DMS153 treated with DMSO at 0.1 percent for 48 hours (cell line): ENCODE results near the gene PCED1B.
"Not testable (repeated sequence)": the region's sequence is repeated elsewhere in the genome, so short reads cannot be mapped to it uniquely, and the experiment has no call there.

Experiments
- DNase-seq: peaks from one replicate; lab custom pipeline; 2025; ENCODE audit not compliant: unreplicated experiment; lab: John Stamatoyannopoulos, UW

The PCED1B gene

DNA sequence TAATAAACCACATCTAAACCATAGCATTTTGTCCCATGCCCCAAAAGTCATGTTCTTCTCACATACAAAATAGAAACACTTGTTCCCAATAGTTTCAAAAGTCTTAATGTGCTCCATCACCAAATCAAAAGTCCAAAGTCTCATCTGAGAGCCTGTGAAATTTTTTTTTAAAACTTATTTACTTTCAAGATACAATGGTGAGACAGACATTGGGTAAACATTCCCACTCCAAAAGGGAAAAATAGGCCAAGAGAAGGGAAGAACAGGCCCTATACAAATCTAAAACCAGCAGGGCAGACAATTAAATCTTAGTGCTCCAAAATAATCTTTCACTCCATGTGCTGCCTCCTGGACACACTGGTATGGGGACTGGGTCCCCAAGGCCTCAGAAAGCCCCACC lies 84.7 kb downstream of the PCED1B start:
- DNase-seq = no peak

DNA sequence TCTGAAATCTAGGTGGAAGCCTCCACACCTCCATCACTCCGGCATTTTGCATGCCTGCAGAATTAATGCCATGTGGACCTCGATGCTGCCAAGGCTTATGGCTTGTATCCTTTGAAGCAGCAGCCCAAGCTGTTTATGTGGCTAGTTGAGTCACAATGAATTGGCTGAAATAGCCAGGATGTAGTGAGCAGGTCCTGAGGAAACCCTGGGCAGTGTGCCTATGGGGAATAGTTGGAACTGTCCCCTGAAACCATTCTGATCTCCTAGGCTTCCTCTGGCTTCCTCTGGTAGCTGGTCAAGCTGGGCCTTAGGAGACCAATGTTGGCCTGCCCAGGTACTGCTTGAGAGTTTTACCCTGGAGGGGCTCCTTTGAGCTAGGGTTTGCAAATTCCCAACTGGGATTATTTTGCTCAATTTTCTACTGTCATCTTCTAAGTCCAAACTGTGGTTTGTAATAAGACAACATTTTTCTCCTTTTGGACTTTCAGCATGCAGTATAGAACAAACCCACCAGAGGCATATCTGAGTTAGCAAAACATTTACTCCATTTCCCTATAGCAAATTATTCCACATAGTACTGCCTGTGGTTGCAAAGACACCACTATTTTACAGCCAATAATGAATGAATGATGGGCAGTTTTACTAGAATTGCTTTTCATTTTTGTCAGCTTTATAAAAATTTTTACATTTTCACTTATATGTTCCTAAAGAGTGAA lies 85.5 kb downstream of the PCED1B start:
- no peak for DNase-seq

DNA sequence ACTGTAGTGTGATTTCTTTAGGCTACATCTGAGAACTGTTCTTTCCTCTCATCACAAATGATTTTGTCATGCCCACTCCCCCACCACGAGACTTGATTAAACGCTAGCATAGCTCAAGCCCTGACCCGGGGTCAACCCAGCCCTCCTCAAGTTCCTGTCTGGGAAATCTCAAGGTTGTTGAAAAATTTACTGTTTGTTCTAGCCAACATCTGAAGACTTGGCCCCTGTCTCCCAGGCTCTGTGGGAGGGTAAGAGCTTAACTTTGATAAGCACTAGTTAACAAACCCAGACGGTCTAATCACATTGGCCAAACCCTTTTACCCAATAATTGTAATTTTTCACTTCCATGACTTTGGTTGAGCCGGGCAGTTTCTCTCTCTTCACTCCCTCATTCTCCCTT lies 86.5 kb downstream of the PCED1B start:
- no peak for DNase-seq

DNA sequence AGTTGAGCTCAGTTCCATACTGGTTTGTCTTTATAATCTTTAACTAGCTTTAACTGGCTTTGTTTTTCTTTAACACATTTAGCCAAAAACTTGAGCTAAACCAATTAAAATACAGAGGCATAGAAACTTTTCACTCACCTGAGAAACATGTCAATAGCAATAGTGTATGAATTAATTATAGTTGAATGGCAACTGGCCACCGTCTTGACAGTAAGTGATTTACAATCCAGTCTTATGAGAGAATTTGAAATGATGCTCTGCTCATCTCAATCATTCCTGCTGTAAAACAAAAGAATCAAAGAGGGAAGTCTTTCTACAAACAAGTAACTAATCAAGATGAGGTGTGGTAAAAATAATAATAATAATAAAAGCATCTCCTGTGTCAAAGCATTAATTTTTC lies 86.9 kb downstream of the PCED1B start:
- DNase-seq = no peak

DNA sequence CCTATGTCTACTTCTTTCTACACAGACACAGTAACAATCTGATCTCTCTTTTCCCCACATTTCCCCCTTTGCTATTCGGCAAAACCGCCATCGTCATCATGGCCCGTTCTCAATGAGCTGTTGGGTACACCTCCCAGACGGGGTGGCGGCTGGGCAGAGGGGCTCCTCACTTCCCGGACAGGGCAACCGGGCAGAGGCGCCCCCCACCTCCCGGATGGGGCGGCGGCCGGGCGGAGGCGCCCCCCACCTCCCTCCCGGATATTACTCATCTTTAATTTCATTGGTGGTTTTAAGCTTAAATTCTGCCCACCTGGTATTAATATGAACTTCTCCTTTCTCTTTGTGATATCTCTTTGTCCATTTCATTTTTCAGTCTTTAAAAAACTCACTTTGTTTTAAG lies 90.9 kb downstream of the PCED1B start:
- DNase-seq = not testable (repeated sequence)

DNA sequence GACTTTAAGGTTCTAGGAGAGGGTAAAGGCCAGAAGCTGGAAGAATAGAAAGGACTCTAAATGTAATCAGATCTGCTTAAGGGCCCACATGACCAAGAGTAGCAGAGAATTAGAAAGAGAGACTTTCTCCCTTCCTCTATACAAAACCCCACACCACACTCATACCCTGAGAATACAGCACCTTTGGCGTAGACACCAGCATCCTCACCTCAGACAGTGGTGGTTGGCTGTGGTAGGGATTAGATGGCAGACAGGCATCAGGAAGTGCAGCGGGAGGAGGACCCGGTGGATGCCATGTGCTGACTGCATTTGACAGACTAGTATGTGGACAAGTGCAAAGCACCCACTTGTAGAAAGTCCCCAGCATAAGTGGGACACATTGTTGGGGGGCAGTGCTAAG lies 98.6 kb downstream of the PCED1B start:
- no peak for DNase-seq

DNA sequence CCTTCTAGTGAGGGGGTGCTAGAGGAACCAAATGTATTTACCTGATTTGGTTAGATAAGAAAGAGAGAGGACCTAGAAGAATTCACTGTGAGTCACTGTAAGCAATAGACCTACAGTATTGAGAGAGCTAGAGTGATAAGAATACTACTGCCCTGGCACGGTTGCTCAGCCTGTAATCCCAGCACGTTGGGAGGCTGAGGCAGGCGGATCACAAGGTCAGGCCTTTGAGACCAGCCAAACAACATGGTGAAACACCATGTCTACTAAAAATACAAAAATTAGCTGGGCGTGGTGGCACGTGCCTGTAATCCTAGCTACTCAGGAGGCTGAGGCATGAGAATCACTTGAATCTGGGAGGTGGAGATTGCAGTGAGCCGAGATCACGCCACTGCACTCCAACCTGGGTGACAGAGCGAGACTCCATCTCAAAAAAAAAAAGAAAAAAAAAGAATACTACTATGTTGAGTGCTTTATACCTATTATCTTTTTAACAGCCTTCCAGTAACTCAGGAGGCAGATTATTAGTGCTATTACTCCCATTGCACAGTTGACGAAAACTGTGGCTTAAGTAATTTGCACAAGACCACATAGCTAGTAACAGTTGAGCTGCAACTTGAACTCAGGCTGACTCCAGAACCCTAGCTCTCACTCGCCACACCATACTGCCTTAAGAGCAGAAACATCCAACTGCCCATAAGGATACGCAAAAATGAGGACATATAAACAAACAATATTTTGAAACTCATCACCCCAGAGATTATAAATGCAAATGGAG lies 102.9 kb downstream of the PCED1B start:
- DNase-seq = not testable (repeated sequence)

DNA sequence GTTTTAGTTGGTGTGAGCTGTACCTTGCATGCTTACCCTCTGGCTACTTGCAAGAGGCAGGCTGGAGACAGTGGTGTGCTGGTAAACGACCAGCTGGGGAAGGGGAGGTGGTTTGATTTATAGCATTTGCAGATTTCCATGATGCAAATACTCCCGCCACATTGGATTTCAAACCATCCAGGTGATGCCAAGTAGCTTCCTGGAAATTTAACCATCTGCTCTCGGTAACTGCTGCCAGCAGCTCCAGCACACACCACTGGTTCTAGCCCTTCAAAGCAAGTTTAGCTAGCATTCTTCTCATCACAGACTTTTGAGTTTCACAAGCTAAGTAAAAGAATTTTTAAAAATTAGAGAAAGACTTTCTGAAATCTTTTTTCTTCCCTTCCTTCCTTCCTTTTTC lies 104.8 kb downstream of the PCED1B start:
- DNase-seq = no peak

DNA sequence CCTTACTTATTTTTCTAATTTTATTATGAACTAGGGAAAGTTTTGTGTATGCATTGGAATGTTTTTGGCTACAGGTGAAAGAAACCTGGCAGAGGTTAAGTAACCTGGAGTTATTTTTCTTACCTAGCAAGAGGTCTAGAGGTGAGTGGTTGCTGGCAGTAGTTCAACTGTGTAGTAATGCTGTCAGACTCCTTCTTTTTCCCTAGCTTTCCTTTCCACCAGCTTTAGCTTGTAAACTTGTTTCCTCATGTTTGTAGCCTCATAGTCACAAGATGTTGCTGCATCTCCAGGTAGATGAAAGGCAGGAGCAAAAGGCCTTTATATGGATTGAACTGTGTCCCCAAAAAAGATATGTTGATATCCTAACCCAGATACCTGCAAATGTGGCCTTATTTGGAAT lies 105.4 kb downstream of the PCED1B start:
- DNase-seq = no peak

DNA sequence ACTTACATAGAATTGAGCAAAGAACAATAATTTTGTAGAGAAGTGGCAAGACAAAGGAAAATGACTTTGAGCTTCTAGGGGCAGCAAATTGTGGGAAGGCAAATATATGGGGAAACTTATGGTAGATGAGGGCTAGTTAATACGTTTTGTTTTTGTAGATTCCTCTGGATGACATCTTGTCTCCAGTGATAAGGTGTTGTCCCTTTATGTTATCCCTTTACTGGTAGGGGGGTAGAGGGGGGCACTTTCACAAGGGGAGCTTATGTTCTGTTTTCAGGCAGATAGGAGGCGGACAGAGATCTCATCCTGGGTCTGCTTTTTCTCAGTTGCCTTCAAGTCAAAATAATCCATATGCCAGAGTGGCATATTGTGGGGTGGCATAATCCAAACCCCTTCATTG lies 106.8 kb downstream of the PCED1B start:
- no peak for DNase-seq

DNA sequence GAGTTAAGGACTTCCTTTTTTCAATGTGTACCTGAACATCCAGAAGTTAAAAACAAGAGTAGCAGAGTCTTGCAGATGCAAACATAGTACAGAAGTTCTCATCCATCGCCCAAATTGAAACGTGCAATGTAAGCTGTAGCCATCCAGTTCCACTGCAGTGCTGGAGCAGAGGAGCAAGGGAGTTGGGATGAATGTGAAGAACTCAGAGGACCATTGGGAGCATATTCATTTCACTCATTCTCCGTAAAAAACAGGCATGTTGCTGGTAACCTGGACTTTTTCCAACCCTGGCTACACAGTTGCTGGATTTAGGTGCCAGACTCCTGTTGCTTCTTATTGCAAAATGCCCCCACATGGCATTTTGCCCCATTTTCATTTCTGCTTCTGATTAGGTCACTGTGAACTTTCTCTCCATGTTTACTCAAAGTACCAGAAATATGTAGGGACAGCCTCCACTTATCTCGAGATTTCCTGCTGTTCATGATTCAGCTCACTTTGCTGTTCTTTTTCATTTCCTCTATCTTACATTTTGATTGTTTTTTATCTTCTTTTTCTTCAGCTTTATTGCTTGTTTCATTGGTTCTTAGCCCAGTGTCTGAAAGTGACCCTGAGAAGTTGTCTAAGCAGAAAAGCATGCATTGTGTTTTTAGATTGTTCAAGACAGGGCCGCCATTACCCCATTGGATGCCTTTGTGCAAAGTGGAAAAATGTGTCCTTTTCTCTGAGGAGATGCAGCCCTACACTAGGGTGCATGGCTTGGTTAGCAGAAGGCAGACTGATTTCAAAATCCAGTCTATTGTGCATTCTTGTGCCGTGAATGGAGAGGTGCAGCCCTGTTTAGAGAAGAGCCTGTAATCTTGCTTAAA lies 109.4 kb downstream of the PCED1B start:
- DNase-seq = no peak

DNA sequence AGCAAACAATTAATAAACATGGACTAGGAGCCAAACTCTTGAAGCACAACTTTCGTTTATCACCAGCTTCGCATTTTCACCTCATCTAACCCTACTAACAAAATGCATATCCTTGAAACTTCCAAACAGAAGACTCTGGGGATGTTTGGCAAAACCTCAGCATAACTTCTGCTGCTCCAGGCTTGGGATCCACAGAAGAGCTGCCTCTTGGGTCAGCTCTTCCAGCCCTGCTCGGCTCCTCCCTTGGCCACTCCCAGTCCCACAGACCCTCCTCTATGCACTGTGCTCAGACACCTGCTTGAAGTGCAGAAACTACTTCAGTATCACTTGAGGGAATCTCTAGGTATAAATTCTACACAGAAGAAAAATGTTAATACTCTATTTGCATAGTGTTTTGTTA lies 110.3 kb downstream of the PCED1B start:
- DNase-seq = no peak

DNA sequence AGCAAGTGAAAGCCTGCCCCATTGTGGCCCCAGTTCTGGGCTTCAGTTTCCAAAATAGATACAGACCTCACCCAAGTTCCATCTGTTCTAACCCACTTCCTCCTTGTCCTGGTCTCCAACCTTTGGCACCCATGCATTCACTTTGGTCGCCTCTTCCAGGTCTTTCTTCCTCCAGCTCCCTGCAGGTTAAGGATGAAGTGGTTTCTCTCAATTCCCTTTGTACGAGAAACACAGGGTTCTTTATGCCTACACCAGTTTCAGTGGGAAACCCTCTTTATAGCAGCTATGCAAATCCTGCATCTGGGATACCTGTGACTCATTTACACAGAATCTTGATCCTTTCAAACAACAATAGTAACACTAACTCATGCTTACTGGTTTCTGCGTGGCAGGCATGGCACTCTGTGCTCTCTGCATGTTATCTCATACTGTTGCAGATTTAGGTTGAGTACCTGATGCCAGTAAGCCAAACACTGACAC lies 110.9 kb downstream of the PCED1B start:
- no peak for DNase-seq

DNA sequence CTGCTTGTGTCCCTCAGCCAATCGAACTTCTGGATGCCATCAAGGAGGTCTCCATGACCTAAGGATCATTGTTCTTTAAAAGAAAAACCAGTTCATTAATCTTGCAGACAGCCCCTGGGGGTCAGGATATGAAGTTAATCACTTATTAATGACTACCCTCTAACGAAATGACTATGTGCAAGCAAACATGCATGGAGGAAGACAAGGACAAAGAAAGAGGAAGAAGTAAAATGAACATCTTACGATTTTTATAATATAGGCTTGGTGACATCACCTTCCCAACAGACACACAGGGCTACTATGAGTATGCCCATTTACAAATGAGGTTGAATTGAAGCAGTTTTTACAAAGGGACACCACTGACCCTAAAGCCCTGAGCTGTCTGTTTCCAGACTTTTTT lies 111.5 kb downstream of the PCED1B start:
- DNase-seq = no peak

DNA sequence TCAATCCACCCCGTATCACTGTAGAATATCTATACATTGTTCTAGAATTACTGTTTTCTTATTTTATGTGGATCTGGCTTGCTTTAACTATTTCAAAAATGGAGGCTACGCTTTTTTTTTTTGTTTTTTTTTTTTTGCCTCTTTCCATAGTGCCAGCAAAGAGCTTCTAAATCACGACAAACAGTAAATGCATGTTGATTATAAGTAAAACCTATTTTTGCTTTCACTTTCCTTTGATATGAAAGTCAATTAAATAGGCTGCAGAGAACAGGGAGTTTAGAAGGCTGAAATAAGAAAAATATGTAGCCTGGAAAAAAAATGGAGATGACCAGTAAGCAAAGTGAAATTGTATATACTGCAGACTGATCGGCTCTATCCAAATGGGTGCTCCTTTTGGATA lies 112.6 kb downstream of the PCED1B start:
- DNase-seq = no peak

DNA sequence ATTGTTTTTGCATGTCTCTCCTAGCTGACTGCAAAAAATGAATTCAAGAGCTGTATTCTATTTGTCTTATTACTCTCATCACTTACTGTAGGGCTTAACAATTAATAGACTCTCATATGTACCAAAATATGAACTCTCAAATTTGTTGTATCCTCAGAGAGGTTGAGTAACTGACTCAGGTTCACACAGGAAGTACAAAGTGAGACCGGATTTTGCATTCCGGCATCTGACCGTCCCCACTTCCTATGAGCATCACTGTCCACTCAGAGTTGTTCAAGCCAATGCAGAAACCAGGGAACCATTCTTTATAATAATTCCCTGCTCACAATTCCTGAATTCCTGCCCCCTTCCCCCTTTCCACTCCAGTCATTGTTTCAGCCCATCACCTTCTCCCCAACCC lies 113.6 kb downstream of the PCED1B start:
- no peak for DNase-seq

DNA sequence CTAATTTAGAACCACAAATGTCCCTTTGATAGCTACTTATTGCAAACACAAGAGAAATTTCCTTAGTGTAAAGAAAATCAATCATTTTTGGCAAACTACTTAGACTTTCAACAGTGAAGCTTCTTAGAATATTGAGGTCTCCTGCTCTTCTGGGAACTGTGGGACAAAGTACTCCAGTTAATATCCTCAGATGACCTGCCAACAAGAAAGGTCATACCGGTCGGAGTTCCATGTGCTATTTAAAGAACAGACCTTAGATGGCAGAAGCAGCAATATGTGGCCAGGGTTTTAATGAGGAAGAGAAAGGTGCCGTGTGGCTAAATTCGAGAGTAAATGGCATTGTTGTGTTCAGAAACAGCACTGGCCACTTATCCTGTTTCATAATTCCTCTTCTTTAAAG lies 115.1 kb downstream of the PCED1B start:
- DNase-seq = no peak

DNA sequence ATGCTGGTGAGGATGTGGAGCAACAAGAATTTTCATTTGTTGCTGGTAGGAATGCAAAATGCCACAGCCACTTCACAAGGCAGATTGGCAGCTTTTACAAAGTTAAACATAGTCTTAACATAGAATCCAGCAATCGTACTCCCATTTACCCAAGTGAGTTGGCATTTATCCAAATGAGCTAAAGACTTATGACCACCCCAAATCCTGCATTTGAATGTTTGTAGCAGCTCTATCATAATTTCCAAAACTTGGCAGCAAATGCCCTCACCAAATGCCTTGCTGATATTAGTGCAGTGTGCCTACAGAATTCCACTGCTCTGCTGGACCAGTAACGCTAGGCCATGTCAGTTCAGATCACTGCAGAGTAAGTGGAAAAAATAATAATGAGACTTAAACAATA lies 121.0 kb downstream of the PCED1B start:
- no peak for DNase-seq

DNA sequence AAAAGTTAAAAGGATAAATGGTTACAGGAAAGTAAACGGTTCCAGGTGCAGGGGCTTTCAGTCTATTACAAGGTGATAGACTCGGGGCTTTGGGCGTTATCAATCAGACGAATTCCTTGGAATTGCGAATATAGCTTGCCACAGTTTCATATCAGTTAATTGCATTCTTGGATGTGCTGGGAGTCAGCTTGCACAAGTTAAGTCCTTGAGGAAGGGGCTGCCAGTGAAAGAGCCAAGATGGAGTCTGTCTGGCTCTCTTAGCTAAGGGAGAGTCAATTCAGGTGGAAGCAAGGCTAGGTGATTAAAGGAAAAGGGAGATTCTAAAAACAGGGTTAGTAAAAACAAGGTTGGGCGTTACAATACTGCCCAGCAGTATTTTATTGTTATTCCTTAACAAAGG lies 121.8 kb downstream of the PCED1B start:
- DNase-seq = not testable (repeated sequence)

DNA sequence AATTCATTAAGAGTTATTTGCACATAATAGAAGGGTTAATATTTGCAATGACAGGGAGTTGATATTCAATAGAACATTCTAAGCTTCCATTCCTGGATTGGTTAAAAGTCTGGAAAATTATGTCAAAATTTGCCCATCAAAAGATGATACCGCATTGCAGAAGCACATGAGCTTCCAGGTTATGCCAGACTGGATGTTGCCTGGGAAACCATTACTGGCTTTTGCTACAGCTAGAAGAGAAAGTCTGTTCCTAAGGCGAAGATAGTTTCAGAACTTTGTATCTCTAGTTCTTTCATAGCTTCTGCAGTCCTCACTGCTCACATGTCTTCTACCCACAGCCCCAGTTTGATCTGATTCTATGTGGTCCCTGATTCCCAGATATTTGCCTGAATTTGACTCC lies 122.8 kb downstream of the PCED1B start:
- DNase-seq = no peak

DNA sequence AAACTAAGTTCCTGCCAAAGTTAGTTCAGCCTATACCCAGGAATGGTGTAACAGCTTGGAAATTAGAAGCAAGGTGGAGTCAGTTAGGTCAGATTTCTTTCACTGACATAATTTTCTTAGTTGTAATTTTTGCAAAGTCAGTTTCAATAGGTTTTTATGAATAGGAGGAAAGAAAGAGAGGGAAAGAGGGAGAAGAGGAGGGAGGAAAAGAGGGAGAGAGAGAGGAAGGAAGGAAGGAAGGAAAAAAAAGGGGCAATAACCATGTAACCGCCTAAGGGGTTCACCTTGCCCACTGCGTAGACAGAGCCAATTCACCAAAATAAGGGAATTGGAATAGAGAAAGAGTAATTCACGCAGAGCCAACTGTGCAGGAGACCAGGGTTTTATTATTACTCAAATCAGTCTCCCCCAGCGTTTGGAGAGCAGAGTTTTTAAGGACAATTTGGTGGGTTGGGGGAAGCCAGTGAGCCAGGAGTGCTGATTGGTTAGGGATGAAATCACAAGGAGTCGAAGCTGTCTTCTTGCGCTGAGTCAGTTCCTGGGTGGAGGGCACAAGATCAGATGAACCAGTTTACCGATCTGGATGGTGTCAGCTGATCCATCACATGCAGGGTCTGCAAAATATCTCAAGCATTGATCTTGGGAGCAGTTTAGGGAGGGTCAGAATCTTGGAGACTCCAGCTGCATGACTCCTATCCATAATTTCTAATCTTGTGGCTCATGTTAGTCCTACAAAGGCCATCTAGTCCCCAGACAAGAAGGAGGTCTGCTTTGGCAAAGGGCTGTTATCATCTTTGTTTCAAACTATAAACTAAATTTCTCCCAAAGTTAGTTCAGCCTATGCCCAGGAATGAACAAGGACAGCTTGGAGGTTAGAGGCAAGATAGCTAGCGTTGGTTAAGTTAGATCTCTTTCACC lies 126.4 kb downstream of the PCED1B start:
- DNase-seq = no peak
